GM12873 (cell line): ENCODE data around the gene UBE4A.

ENCODE experiments used
- TF ChIP-seq, protein P1 (sequence below): IDR thresholded peaks from 2 replicates; pipeline ENCODE4 v1.5.1; 2012; ENCODE audit warnings: low read depth, mild to moderate bottlenecking, moderate library complexity, low read length, control low read depth; ENCODE audit not compliant: insufficient read depth; ENCODE audit errors: missing control alignments

Gene UBE4A

DNA sequence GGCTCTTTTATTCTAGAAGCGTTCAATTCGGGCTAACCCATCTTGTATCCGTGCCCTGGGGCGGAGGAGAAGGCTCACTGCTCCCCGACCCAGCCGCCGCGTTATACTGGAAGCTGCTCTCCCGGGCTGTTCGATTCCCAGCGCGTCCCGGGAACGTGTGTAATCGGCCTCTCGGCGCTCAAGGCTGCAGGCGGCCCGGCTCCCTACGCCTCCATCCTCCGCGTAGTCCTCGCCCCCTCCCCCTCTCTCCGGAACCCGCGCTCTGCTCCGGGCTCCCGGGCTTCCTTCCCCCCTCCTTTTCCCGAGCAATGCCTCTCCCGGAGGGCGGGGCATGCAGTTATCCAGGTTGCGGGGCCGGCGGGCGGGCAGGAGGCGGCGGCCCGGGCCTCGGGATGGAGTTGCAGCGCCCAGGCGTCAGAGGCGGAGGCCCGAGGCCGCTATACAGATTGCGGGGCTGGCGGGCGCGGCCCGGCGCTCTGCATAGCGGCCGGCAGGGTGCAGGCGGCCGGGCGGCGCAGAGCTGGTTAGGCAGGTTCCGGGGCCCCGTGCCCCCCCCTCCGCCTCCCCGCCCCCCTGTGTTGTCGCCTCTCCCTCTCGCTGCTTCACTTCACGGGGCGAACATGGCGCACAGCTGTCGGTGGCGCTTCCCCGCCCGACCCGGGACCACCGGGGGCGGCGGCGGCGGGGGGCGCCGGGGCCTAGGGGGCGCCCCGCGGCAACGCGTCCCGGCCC, 76.7 kb downstream of the UBE4A start, which contains the start of gene KMT2A:
Gene KMT2A, plus strand, starts transcription at position 600 of the 732 bp plus-strand sequence. Its CDS starts 21 bp downstream, at position 621.
- TF ChIP-seq, protein P1, sequence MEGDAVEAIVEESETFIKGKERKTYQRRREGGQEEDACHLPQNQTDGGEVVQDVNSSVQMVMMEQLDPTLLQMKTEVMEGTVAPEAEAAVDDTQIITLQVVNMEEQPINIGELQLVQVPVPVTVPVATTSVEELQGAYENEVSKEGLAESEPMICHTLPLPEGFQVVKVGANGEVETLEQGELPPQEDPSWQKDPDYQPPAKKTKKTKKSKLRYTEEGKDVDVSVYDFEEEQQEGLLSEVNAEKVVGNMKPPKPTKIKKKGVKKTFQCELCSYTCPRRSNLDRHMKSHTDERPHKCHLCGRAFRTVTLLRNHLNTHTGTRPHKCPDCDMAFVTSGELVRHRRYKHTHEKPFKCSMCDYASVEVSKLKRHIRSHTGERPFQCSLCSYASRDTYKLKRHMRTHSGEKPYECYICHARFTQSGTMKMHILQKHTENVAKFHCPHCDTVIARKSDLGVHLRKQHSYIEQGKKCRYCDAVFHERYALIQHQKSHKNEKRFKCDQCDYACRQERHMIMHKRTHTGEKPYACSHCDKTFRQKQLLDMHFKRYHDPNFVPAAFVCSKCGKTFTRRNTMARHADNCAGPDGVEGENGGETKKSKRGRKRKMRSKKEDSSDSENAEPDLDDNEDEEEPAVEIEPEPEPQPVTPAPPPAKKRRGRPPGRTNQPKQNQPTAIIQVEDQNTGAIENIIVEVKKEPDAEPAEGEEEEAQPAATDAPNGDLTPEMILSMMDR, result no peak

DNA sequence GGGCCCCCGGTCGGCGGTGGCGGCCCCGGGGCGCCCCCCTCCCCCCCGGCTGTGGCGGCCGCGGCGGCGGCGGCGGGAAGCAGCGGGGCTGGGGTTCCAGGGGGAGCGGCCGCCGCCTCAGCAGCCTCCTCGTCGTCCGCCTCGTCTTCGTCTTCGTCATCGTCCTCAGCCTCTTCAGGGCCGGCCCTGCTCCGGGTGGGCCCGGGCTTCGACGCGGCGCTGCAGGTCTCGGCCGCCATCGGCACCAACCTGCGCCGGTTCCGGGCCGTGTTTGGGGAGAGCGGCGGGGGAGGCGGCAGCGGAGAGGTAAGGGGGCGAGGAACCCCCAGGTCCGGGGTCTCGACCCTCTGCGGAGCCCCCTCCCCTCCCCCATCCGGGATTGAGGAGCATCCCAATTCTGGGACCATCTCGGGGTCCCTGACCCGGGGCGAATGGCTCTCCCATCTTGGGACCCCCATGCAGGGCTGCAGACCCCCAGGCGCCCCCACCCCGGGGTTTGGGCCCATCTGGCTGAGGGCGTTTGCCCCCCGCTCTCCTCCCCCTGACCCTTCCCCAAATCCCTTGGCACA, 77.3 kb downstream of the UBE4A start:
- TF ChIP-seq, protein P1, result no peak

DNA sequence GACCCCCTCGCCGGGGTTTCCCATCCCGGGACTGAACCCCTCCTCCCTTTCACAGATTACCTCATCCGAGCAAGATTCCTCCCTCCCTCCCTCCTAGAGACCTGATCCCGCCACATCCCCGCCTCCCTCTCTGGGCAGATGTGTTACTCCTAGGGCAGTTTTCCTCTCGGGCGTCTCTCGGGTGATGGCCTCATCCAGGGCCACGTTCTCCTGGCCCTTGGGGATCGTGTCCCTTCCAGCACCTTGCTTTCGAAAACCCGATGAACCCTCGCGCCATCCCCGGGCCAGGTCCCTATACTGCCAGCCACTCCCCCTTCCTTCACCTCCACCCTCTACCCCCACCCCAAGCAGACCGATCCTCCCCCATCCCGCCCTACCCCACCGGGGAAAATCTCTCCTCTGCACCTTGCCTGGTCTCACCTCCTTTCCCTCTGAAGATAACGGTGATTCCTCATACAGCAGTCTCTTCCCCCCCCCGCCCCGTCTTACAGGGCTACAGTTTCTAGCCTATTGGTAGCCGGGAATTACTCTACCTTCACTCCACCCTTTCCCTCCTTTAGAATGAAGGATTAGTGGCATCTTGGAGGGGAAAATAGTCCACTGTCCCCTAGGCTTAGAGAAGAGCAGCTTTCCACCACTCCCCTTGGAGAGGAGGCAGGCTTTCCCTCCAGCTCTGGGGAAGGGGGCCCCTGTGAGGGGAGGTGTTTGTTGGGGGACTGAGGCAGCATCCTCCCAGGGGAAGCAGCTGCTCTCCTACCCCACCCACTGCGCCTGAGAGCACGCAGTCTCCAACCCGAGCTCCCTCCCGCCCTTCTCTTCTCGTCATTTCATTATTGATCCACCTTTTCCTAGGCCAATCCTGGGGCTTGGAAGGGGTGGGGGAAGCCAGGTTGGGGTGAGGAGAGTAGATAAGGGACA, 78.1 kb downstream of the UBE4A start:
- TF ChIP-seq, protein P1, result no peak

DNA sequence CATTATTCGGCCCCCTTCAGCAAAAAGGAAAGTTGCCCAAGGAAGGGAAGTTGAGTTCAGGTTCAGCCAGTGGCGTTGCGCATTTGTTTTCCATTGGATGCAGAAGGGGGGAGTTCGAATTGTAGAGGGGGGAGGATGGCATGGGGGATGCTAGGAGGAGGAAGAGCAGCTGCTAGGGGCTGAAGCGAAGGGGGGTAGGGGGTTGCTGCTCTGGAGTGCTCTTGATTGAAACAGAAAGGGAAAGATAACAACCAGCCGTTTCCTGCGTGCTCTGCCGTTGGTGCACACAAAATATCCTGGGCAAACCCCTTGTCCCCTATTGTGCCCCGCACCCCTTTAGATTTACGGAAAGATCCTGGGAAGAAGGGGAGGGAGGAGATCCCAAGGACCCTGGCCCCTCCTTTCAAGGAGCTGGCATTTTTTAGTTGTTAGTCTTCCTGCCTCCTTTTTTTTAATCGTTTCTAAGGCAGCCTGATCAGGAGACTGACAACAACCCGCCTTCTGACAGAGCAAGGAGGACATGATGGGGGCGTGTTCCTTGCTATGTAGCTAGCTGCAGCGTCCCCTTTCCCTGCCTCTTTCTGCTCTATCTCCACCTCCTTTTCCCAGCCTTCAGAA, 79.0 kb downstream of the UBE4A start:
- TF ChIP-seq, protein P1, result peak; percentile 3

DNA sequence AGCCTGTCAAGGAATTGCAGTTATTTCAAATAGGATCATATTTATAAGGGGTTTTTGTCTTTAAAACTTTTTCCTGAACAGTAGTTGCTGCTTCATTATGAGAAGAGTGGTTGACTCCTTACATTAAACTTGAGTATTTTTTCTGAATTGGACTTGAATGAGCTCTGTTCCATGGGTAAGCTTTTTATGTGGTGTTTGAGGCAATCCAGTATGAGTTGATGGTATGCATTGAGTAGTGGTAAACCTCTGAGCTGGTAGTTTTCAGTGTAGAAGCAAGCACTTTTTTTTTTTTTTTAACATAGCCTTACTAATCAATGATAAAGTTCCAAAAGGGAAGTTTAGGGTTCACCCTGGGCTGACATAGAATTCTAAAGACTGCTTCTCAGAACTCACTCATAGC, 80.2 kb downstream of the UBE4A start:
- TF ChIP-seq, protein P1, result no peak

DNA sequence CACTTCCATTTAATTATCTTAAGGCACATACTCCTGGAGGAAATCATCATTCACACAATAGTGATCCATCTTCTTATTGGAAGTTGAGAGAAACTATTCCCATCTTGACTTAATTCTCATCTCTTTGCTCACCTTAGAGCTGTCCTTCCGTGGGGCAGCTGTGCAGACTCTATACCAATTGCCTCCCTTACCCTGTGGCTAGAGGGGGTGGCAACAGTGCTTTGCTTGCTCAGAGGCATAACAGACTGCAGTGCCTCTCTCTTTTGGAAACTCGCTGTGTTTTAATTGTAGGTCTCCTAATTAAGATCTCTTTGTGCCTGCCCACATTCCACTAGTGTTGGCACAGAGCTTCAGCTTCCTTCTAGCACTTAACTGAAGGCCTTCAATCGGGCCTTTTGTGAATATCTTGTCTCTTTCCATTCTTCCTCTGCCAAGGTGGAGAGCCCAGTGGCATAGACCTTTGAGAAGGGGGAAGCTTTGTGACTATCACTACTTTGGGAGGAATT, 82.4 kb downstream of the UBE4A start:
- TF ChIP-seq, protein P1, result no peak
